ENCODE results near the gene FSD1L. TPM values are rescaled to one million over a fixed set of nuclear protein-coding genes. Genes with fewer than 3 reads are reported as not detected.

FSD1L gene
- total RNA-seq, 2 experiments from 2014 or later: 0.38 to 0.56 TPM

- intact Hi-C loops (cut with DNase I, micrococcal nuclease): no loop called here
- Histone ChIP-seq H3K4me1 (ENCODE audit: insufficient read depth, low read length) (no peaks in the 10 kb centered on the region), H3K4me3 (ENCODE audit: low read length) (no peak overlapping the region), H3K36me3 (ENCODE audit: insufficient read depth, low read length) (no peaks in the 10 kb centered on the region), H3K9me3 (ENCODE audit: control insufficient read depth in 1 of 2, insufficient read depth in 1 of 2, low read length in 2 of 2) (no peaks in the 10 kb centered on the region), H3K27me3 (ENCODE audit: control insufficient read depth in 1 of 2, insufficient read depth in 2 of 2, low read length in 2 of 2) (no peaks in the 10 kb centered on the region), H3K27ac (ENCODE audit: low read depth in 1 of 2, low read length in 2 of 2) (no peak overlapping the region)
- Mint-ChIP-seq H3K9me3 (no peaks in the 10 kb centered on the region), H3K4me1 (ENCODE audit: low read depth) (no peaks in the 10 kb centered on the region), H3K36me3 (ENCODE audit: low read depth) (no peaks in the 10 kb centered on the region), H3K27ac (no peak overlapping the region), H3K27me3 (no peaks in the 10 kb centered on the region), H3K4me3 (no peak overlapping the region)
- no peak for TF ChIP-seq CTCF (IDR thresholded peaks at IDR 0.05)
- DNase-seq (no peak), ATAC-seq (ENCODE audit: poor library complexity) (no peak)
- CTCF ChIA-PET: no interaction called here
- POLR2A ChIA-PET: no interaction called here
These were observed 25.4 kb downstream of the FSD1L start for GRCh38 chr9:105473221-105473620.

GRCh38 chr9:105475302-105475701, 27.5 kb downstream of the FSD1L start:
- no peaks in the 10 kb centered on the region for H3K4me1 ChIP-seq (ENCODE audit: insufficient read depth, low read length)
- intact Hi-C loops (cut with DNase I, micrococcal nuclease): no loop called here
- no peaks in the 10 kb centered on the region for H3K36me3 ChIP-seq (ENCODE audit: insufficient read depth, low read length)
- Mint-ChIP-seq H3K27me3 (no peaks in the 10 kb centered on the region), H3K4me3 (no peak overlapping the region), H3K9me3 (no peaks in the 10 kb centered on the region), H3K27ac (no peak overlapping the region), H3K4me1 (ENCODE audit: low read depth) (no peaks in the 10 kb centered on the region), H3K36me3 (ENCODE audit: low read depth) (no peaks in the 10 kb centered on the region)
- ATAC-seq (ENCODE audit: poor library complexity) (no peak), DNase-seq (no peak)
- ChIA-PET CTCF (no interaction called here), POLR2A (no interaction called here)
- no peak for TF ChIP-seq CTCF (IDR thresholded peaks at IDR 0.05)
- no peaks in the 10 kb centered on the region for H3K27me3 ChIP-seq (ENCODE audit: control insufficient read depth in 1 of 2, insufficient read depth in 2 of 2, low read length in 2 of 2)
- no peaks in the 10 kb centered on the region for H3K9me3 ChIP-seq (ENCODE audit: control insufficient read depth in 1 of 2, insufficient read depth in 1 of 2, low read length in 2 of 2)
- H3K4me3 ChIP-seq (ENCODE audit: low read length): no peak overlapping the region
- no peak overlapping the region for H3K27ac ChIP-seq (ENCODE audit: low read depth in 1 of 2, low read length in 2 of 2)

DNA sequence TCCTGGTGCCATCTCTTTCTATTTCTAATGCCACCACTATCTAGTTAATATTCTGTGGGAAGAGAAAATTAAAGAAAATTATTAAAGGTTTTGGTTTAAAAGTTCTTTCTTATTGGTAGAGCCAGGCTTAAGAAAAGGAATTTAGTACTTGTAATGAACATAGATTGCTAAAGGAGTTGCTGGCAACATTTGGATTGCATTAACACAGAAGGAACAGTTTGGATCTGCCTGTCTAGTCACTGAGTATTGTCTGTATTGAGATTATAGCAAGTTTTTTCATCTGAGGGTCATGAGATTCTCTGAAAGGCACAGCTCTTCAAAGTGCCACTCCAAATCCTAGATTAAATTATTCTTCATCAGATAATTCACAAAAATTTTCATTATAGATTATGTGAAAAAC, 32.0 kb downstream of the FSD1L start:
- no peaks in the 10 kb centered on the region for H3K27me3 Mint-ChIP-seq
- CTCF ChIA-PET: no interaction called here
- no peak overlapping the region for H3K27ac ChIP-seq (ENCODE audit: low read depth in 1 of 2, low read length in 2 of 2)
- ATAC-seq (ENCODE audit: poor library complexity): no peak
- POLR2A ChIA-PET: no interaction called here
- H3K36me3 Mint-ChIP-seq (ENCODE audit: low read depth): no peaks in the 10 kb centered on the region
- H3K4me3 Mint-ChIP-seq: no peak overlapping the region
- H3K4me1 ChIP-seq (ENCODE audit: insufficient read depth, low read length): no peaks in the 10 kb centered on the region
- no peak for TF ChIP-seq CTCF (IDR thresholded peaks at IDR 0.05)
- H3K4me3 ChIP-seq (ENCODE audit: low read length): no peak overlapping the region
- intact Hi-C loops (cut with DNase I, micrococcal nuclease): no loop called here
- H3K36me3 ChIP-seq (ENCODE audit: insufficient read depth, low read length): no peaks in the 10 kb centered on the region
- no peak overlapping the region for H3K27ac Mint-ChIP-seq
- H3K9me3 Mint-ChIP-seq: no peaks in the 10 kb centered on the region
- no peak for DNase-seq
- no peaks in the 10 kb centered on the region for H3K9me3 ChIP-seq (ENCODE audit: control insufficient read depth in 1 of 2, insufficient read depth in 1 of 2, low read length in 2 of 2)
- no peaks in the 10 kb centered on the region for H3K4me1 Mint-ChIP-seq (ENCODE audit: low read depth)
- no peaks in the 10 kb centered on the region for H3K27me3 ChIP-seq (ENCODE audit: control insufficient read depth in 1 of 2, insufficient read depth in 2 of 2, low read length in 2 of 2)

All from CD4-positive, alpha-beta T cell (primary cell).